ENCODE results near the gene HOXB5. TPM values are rescaled to one million over a fixed set of nuclear protein-coding genes. Genes with fewer than 3 reads are reported as not detected.
A peak's percentile ranks its signal among the peaks of the same experiment; 100 is the strongest.

HOXB5 gene
- total RNA-seq, 2 experiments from 2014 or later: 0.16 TPM; not detected in 1

DNA sequence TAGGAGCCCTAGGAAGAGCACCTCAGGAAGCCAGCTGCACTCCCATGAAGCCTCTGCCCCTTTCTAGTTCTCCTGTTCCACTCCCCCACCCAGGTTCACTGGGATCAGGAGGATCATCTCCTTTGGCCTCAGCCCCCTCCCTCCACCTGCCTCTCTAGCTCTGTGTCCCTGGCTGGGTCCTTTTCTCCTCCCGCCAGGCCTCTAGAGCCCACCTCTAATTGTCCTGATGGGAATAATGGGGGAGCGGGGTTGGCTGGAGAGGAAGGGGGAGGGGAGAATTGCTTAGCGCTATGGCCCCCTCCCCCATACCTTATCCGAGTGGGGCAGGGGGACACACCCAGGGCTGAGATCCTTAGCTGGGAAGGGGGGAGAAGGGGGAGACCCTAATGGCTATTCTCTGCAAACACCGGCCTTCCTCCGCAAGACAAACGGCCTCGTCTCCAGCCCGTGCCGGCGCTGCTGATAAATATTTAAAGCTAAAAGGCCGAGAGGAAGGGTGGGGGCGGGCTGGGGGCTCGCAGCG lies 16.2 kb upstream of the HOXB5 start:
- Mint-ChIP-seq H3K4me3 (peak overlapping the region; percentile 81), H3K36me3 (peaks cover 2% of the 10 kb centered on the region), H3K9me3 (ENCODE audit: low read depth) (no peaks in the 10 kb centered on the region), H3K27me3 (peaks cover 79% of the 10 kb centered on the region), H3K27ac (no peak overlapping the region), H3K4me1 (peaks cover 36% of the 10 kb centered on the region)
- DNase-seq (no peak), ATAC-seq (no peak)
- CTCF ChIA-PET: interaction anchor here (0.6 to 4.8 kb wide), 13 partner anchors 9 to 639 kb away, joined by 3 to 40 read pairs (median 3); partner anchors contain the start of genes CDK5RAP3 and HOXB5

- Mint-ChIP-seq H3K9me3 (ENCODE audit: low read depth) (no peaks in the 10 kb centered on the region), H3K36me3 (peaks cover 2% of the 10 kb centered on the region), H3K27ac (no peak overlapping the region), H3K27me3 (peaks cover 79% of the 10 kb centered on the region), H3K4me1 (peaks cover 39% of the 10 kb centered on the region), H3K4me3 (peak overlapping the region; percentile 3)
- ATAC-seq: no peak
- DNase-seq: no peak
- CTCF ChIA-PET: interaction anchor here (1.0 to 4.8 kb wide), 9 partner anchors 8 to 638 kb away, joined by 3 to 40 read pairs (median 5); partner anchors contain the start of genes CDK5RAP3 and HOXB5
Measured at GRCh38 chr17:48609033-48609432, 15.5 kb upstream of the HOXB5 start.

- CTCF ChIA-PET: interaction anchor here (1.7 to 4.8 kb wide), 3 partner anchors 14 to 116 kb away, joined by 5 to 40 read pairs (median 8); partner anchors contain the start of gene HOXB5
- H3K27ac Mint-ChIP-seq: no peak overlapping the region
Measured at GRCh38 chr17:48608494-48608834, 14.9 kb upstream of the HOXB5 start.

GRCh38 chr17:48606892-48607614 lies 13.5 kb upstream of the HOXB5 start:
- DNase-seq: no peak
- Mint-ChIP-seq H3K4me3 (no peak overlapping the region), H3K27me3 (peaks cover 85% of the 10 kb centered on the region), H3K36me3 (no peaks in the 10 kb centered on the region), H3K4me1 (peaks cover 39% of the 10 kb centered on the region), H3K9me3 (ENCODE audit: low read depth) (no peaks in the 10 kb centered on the region), H3K27ac (no peak overlapping the region)
- no peak for ATAC-seq
- CTCF ChIA-PET: interaction anchor here (2.0 to 4.8 kb wide), 2 partner anchors 12 to 29 kb away, joined by 8 to 40 read pairs; partner anchors contain the start of gene HOXB5

More at GRCh38 chr17:48608494-48608834, 14.9 kb upstream of the HOXB5 start:
- DNase-seq (no peak), ATAC-seq (no peak)
- no peaks in the 10 kb centered on the region for H3K9me3 Mint-ChIP-seq (ENCODE audit: low read depth)
- peaks cover 38% of the 10 kb centered on the region for H3K4me1 Mint-ChIP-seq
- H3K36me3 Mint-ChIP-seq: peaks cover 2% of the 10 kb centered on the region
- no peak overlapping the region for H3K4me3 Mint-ChIP-seq
- peaks cover 79% of the 10 kb centered on the region for H3K27me3 Mint-ChIP-seq

DNA sequence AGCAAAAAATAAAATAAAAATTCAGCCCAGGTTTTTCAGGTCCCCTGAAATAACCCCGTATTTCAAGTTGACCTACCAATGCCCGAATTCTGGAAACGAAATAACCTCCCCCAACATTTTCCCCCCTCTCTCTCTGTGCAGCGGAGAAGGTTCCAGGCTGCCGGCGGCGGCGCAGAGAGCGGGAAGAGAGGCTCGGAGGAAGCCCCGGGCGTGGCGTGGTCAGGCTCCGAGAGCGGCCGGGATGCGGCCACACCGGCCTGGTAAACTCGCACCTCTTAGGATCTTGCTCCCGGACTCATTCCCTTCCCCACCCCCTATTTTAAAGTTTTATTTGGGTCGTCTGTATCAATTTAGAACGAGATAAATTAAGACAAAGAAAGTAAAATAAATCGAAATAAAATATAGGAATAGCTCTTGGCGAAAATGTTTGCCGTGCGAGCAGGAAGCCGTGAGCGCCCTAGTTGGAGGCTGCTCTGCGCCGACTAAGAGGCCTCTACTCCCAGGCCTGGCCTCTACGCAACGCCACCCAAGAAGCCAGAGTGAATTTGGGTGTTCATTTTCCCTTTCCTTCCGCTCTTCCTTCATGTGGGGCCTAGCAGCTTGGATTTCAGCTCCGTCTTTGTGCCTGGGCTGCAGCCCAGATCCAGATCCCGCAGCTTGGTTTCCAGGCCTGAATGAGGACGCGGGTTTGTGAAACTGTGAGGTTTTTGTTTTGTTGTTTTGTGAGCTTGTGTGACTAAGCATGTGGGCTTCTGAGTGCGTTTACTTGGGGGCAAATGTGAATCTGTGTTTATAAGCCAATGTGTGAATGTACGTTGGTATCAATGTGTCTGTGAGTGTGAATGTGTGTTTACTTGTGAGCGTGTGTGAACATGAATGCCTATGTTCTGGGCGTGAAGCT lies 12.7 kb upstream of the HOXB5 start:
- peaks cover 42% of the 10 kb centered on the region for H3K4me1 Mint-ChIP-seq
- CTCF ChIA-PET: interaction anchor here (0.7 to 4.8 kb wide), 3 partner anchors 12 to 30 kb away, joined by 3 to 40 read pairs (median 8); partner anchors contain the start of gene HOXB5
- ATAC-seq (no peak), DNase-seq (no peak)
- H3K36me3 Mint-ChIP-seq: no peaks in the 10 kb centered on the region
- H3K27me3 Mint-ChIP-seq: peaks cover 87% of the 10 kb centered on the region
- H3K27ac Mint-ChIP-seq: no peak overlapping the region
- no peaks in the 10 kb centered on the region for H3K9me3 Mint-ChIP-seq (ENCODE audit: low read depth)
- H3K4me3 Mint-ChIP-seq: no peak overlapping the region

DNA sequence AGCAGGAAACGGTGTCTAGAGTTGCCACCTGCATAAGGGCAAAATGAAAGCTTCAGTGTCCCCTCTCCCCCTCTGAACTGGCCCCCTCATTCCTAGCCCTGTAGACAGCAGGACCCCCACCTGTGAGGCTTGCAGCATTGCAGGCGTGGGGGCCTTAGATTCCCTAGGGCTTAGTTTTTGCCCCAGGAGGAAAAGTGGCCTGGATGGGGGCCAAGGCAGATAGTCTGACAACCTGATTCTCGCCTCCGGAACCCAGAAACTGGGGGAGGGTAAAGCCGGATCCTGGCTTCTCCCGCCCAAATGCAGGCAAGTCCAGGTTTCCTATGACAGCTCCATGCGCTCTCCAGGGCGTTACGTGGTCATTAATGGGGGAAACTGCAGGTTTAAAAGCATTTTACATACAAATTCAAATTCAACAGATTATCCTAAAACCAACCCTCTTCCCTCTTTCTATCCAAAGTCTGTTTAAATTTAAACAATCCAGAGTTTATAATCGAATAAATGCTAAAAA lies 11.9 kb upstream of the HOXB5 start:
- Mint-ChIP-seq H3K27me3 (peaks cover 89% of the 10 kb centered on the region), H3K4me1 (peaks cover 37% of the 10 kb centered on the region), H3K27ac (no peak overlapping the region), H3K36me3 (no peaks in the 10 kb centered on the region), H3K4me3 (no peak overlapping the region), H3K9me3 (ENCODE audit: low read depth) (no peaks in the 10 kb centered on the region)
- DNase-seq (no peak), ATAC-seq (no peak)
- CTCF ChIA-PET: interaction anchor here (0.8 kb wide), 1 partner anchor 17 kb away, joined by 4 read pairs; no protein-coding TSS in a partner anchor

- Mint-ChIP-seq H3K9me3 (ENCODE audit: low read depth) (no peaks in the 10 kb centered on the region), H3K27ac (no peak within 1 kb of the TSS), H3K27me3 (peaks cover 95% of the 10 kb centered on the region), H3K4me1 (peaks cover 37% of the 10 kb centered on the region), H3K36me3 (no peaks in the 10 kb centered on the region), H3K4me3 (peak within 1 kb of the TSS; percentile 22)
- ATAC-seq (no peak), DNase-seq (no peak)
- CTCF ChIA-PET: interaction anchor here (0.8 kb wide), 1 partner anchor 17 kb away, joined by 4 read pairs; no protein-coding TSS in a partner anchor
Measured at GRCh38 chr17:48604770-48605329, 11.3 kb upstream of the HOXB5 start, which contains the start of gene HOXB6. TSS of gene HOXB6 (minus strand) at chr17:48604986. CDS start at chr17:48598150, 6,836 bp downstream.

DNA sequence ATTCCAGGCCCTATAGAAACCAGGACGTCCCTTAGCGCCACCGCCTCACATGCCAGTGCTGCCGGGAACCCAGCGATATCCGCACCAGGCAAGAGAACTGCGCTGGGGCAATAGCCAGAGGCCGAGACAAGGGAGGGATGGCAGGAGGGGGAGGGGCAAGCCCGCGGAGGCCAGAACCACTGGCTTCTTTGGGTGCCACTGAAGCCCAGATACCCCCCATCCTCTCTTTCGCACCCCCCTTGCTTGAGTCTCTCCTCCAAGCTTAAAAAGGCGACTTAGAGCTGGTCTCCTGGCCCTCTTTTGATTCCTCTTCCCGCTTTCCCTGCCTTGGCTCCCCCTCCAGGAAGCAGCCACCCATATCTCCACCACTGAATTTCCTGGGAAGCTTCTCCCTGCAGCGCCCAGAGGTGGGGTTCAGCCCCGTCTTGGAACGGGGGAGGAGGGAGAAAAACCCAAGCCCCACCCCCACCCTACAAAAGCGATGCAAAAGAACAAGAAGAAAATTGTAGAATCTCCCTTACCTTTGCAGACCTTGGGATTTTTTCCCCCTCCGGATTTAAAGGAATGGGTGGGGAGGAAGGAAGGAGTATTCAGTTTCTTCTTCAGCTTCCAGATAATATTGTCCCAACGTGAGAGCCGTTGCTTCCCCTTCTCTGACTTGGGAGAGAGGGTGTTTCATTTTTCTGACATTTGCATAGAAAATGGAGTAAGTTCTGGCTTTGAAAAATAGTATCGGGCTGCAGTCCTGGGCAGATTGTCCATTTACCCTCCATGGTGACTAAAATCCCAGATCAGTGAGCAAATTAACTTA lies 10.6 kb upstream of the HOXB5 start:
- H3K4me1 Mint-ChIP-seq: peaks cover 37% of the 10 kb centered on the region
- H3K36me3 Mint-ChIP-seq: no peaks in the 10 kb centered on the region
- peaks cover 95% of the 10 kb centered on the region for H3K27me3 Mint-ChIP-seq
- H3K27ac Mint-ChIP-seq: no peak overlapping the region
- no peak for DNase-seq
- H3K9me3 Mint-ChIP-seq (ENCODE audit: low read depth): no peaks in the 10 kb centered on the region
- CTCF ChIA-PET: interaction anchor here (0.7 to 0.8 kb wide), 3 partner anchors 11 to 16 kb away, joined by 3 to 4 read pairs (median 3); partner anchors contain the start of gene HOXB3
- peak overlapping the region; percentile 22 for H3K4me3 Mint-ChIP-seq
- ATAC-seq: no peak

DNA sequence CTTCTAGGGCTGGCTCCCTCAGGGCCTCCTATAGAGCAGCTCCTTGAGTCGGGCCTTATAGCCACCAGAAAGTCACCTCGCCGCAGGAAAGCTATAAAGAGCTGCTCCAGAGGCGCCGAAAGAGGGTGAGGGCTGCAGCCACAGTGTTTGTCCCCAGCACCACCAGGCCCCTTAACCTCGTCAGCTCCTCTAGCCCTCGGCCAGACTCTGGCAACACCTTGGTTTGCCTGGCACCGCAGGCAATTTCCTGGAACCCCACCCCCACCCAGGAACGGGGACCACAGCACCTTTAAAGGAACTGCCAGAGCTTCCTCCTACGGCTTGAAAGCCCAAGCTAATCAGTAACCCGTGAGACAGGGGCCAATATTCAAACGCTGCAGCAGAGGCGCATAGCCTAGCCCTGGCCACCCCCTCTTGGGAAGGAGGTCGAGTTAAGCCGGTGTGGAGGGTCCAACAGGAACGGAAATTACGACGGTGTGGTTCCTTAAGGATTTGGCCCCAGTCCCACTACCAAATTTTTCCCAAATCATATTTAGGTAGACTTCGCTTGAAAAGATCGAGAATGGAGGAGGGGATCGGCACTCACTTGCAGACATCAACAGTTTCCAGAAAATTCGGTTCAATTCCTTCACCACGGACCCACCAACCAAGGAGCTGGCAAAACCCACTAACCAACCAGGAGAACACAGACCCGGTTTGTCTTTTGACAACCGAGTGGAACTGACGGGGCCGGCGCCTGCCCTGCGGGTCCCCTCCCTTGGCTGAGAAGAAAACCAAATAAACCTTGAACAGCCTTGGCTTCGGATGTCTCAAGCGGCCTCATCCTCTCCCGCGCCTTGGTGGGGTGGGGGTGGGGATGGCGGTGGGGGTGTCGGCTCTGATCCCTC lies 8.2 kb upstream of the HOXB5 start:
- H3K4me3 Mint-ChIP-seq: no peak overlapping the region
- DNase-seq (no peak), ATAC-seq (no peak)
- H3K27ac Mint-ChIP-seq: no peak overlapping the region
- peaks cover 45% of the 10 kb centered on the region for H3K4me1 Mint-ChIP-seq
- no peaks in the 10 kb centered on the region for H3K36me3 Mint-ChIP-seq
- CTCF ChIA-PET: interaction anchor here (0.6 to 2.6 kb wide), 14 partner anchors 8 to 734 kb away, joined by 3 to 11 read pairs (median 4); partner anchors contain the start of gene PRAC2
- H3K27me3 Mint-ChIP-seq: peaks cover 96% of the 10 kb centered on the region
- no peaks in the 10 kb centered on the region for H3K9me3 Mint-ChIP-seq (ENCODE audit: low read depth)

DNA sequence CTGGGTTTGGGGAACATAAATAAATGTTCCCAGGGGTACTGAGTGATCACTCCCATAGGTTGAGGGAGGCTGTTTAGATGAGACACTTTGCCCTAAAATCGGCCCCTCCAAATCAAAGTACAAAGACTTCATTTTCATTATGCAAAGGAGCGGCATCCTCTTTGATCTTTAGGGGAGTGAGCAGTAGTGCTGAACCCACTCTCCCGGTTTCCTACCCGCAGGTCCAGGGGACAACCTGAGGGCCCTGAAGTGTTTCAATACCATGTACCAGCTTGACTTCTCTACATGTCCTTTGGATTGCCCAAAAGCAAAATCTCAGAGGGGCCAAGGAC lies 7.6 kb upstream of the HOXB5 start:
- ATAC-seq: no peak
- H3K4me1 Mint-ChIP-seq: peaks cover 51% of the 10 kb centered on the region
- no peaks in the 10 kb centered on the region for H3K9me3 Mint-ChIP-seq (ENCODE audit: low read depth)
- no peaks in the 10 kb centered on the region for H3K36me3 Mint-ChIP-seq
- H3K27ac Mint-ChIP-seq: no peak overlapping the region
- CTCF ChIA-PET: interaction anchor here (0.9 to 2.6 kb wide), 10 partner anchors 9 to 583 kb away, joined by 3 to 11 read pairs (median 4); partner anchors contain the start of gene PRAC2
- H3K27me3 Mint-ChIP-seq: peaks cover 96% of the 10 kb centered on the region
- DNase-seq: no peak
- no peak overlapping the region for H3K4me3 Mint-ChIP-seq

Measured in activated CD8-positive, alpha-beta memory T cell treated with anti-CD3 and anti-CD28 coated beads, Interleukin-2, amount 10 ng/mL, durations not matched to agents 7 days and 5 days (primary cell).